K562 (cell line): Measurements from ENCODE around the gene HOXC4. TPM values are rescaled to one million over a fixed set of nuclear protein-coding genes. Genes with fewer than 3 reads are reported as not detected.
A peak's percentile ranks its signal among the peaks of the same experiment; 100 is the strongest.

Source experiments
- CXXC5 ChIP-seq: fragments of 250-450 bp; sonication (Bioruptor Pico); IDR thresholded peaks from 2 replicates; pipeline ENCODE4 v1.8.0; 2022; ENCODE audit warnings: inconsistent platforms, mild to moderate bottlenecking, moderate library complexity
- HDAC1 ChIP-seq, 2 experiments: fragments of 450-650 bp; IDR thresholded peaks; 2 replicates each; pipeline ENCODE4 v1.6.1; 2016 to 2017; ENCODE audit warnings: inconsistent platforms in 1 of 2, mild to moderate bottlenecking in 1 of 2, moderate library complexity in 1 of 2
- HNRNPK ChIP-seq: fragments of 200-400 bp; formaldehyde crosslinking; IDR thresholded peaks from one replicate; pipeline ENCODE4 v1.6.1; 2018; ENCODE audit warnings: mild to moderate bottlenecking, low read depth, low read length; ENCODE audit not compliant: poor library complexity, severe bottlenecking
- KLF16 ChIP-seq: IDR thresholded peaks from 2 replicates; pipeline ENCODE4 v1.6.1; 2016; ENCODE audit warnings: antibody characterized with exemption
- MIER1 ChIP-seq: fragments of 450-650 bp; IDR thresholded peaks from 2 replicates; pipeline ENCODE4 v1.6.1; 2016; ENCODE audit warnings: antibody characterized with exemption, mild to moderate bottlenecking, low read depth
- MYC ChIP-seq, 2 experiments: fragments of 250-450 bp in 1 of 2; sonication (Bioruptor Pico) in 1 of 2; IDR thresholded peaks; 2 replicates each; pipeline versions ENCODE4 v1.5.1 to v1.6.1; 2012 to 2021; ENCODE audit warnings: low read depth in 2 of 2, borderline replicate concordance in 1 of 2, improper control_type of control experiment in 1 of 2, low read length in 1 of 2, mild to moderate bottlenecking in 1 of 2, moderate library complexity in 1 of 2
- NCOA6 ChIP-seq: fragments of 450-650 bp; IDR thresholded peaks from 2 replicates; pipeline ENCODE4 v1.6.1; 2017; ENCODE audit warnings: mild to moderate bottlenecking
- OTX1 ChIP-seq: fragments of 450-650 bp; formaldehyde crosslinking; IDR thresholded peaks from 2 replicates; pipeline ENCODE4 v1.4.0; 2022; ENCODE audit warnings: mild to moderate bottlenecking
- RFX1 ChIP-seq: fragments of 450-650 bp; IDR thresholded peaks from 2 replicates; pipeline ENCODE4 v1.6.1; 2016; ENCODE audit warnings: mild to moderate bottlenecking, moderate library complexity
- SNIP1 ChIP-seq: fragments of 450-650 bp; IDR thresholded peaks from 2 replicates; pipeline ENCODE4 v1.7.1; 2017; ENCODE audit warnings: low read depth, mild to moderate bottlenecking
- STAT5B ChIP-seq: fragments of 250-450 bp; sonication (Bioruptor Pico); IDR thresholded peaks from 2 replicates; pipeline ENCODE4 v1.8.0; 2021; ENCODE audit warnings: mild to moderate bottlenecking, inconsistent platforms
- ZNF764 ChIP-seq: fragments of 250-450 bp; sonication (Bioruptor Pico); IDR thresholded peaks from 2 replicates; pipeline ENCODE4 v1.4.0; 2020; ENCODE audit warnings: low read depth, mild to moderate bottlenecking, moderate library complexity
- polyA plus RNA-seq, 8 experiments: library from polyadenylated mRNA; depleted of rRNA in 4 of 8; stranded (reverse) in 5 of 8; unstranded in 3 of 8; fragments of >200 nt; fragmentation: Nextera tagmentation in 2 of 8; fragmentation: Illumina TruSeq in 1 of 8; extraction: Ambion mirVana in 2 of 8; extraction: Trizol in 1 of 8; gene quantifications; 2 replicates each; pipeline versions ENCODE4 v1.2.1 to v1.2.3, GENCODE V29; 2011 to 2014; ENCODE audit warnings: inconsistent platforms in 1 of 8, missing spikeins in 1 of 8
- total RNA-seq, 7 experiments: library from RNA; depleted of rRNA in 6 of 7; stranded (reverse); fragments of >200 nt in 6 of 7; fragmentation: Illumina TruSeq in 2 of 7; extraction: Trizol in 2 of 7; gene quantifications; 2 replicates each; pipeline versions ENCODE4 v1.2.1 to v1.2.3, GENCODE V29; 2011 to 2021; ENCODE audit warnings: low replicate concordance in 1 of 7
- TF ChIP-seq, protein P1 (sequence below): fragments of 450-650 bp; IDR thresholded peaks from 2 replicates; pipeline ENCODE4 v1.6.1; 2016; ENCODE audit warnings: borderline replicate concordance
- TF ChIP-seq, protein P2 (sequence below): fragments of 250-450 bp; sonication (Bioruptor Pico); IDR thresholded peaks from 2 replicates; pipeline ENCODE4 v1.8.0; 2022; ENCODE audit warnings: inconsistent platforms
- TF ChIP-seq, protein P3 (sequence below): sonication (generic); formaldehyde crosslinking; IDR thresholded peaks from 2 replicates; pipeline ENCODE4 v1.8.0; 2022; ENCODE audit warnings: mild to moderate bottlenecking, missing genetic modification reagents, borderline replicate concordance
- TF ChIP-seq, protein P4 (sequence below): fragments of 450-650 bp; formaldehyde crosslinking; IDR thresholded peaks from 2 replicates; pipeline ENCODE4 v1.4.0; 2020; ENCODE audit warnings: mild to moderate bottlenecking
- TF ChIP-seq, protein P5 (sequence below), 2 experiments: IDR thresholded peaks in 1 of 2; conservative IDR thresholded peaks in 1 of 2; 2 replicates each; pipeline ENCODE4 v1.6.1; 2016; ENCODE audit warnings: low read depth in 2 of 2, mild to moderate bottlenecking in 1 of 2, missing compliant biosample characterization in 1 of 2, missing genetic modification characterization in 1 of 2, moderate library complexity in 1 of 2

Gene HOXC4
- total and polyA plus RNA-seq, 9 of the 15 experiments (the other 6 are each of a cell fraction or from before 2014, with no cell fraction given), result 0.06 to 1.5 (median 0.44) TPM; not detected in 1

DNA sequence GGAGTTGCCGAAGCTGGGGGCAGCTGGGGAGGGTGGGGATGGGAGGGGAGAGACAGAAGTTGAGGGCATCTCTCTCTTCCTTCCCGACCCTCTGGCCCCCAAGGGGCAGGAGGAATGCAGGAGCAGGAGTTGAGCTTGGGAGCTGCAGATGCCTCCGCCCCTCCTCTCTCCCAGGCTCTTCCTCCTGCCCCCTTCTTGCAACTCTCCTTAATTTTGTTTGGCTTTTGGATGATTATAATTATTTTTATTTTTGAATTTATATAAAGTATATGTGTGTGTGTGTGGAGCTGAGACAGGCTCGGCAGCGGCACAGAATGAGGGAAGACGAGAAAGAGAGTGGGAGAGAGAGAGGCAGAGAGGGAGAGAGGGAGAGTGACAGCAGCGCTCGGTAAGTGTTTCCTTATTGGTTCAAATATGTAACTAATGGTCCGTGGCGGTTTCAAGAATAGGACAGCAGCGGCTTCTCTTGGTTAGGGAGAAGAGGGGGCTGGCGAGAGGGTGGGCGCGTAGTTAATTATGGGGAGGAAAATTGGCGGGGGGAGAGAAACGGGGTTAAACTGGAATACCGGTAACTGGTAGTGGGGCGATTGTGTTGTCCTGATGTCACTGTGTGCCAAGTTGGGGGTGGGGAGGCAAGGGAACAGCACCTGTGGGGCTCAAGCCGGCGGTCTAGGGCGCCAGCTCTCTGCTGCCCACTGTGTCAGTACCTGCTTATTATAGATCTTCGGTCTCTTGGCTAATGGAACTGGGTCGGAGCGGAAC lies 36.4 kb upstream of the HOXC4 start (continued):
- TF ChIP-seq, protein P1, sequence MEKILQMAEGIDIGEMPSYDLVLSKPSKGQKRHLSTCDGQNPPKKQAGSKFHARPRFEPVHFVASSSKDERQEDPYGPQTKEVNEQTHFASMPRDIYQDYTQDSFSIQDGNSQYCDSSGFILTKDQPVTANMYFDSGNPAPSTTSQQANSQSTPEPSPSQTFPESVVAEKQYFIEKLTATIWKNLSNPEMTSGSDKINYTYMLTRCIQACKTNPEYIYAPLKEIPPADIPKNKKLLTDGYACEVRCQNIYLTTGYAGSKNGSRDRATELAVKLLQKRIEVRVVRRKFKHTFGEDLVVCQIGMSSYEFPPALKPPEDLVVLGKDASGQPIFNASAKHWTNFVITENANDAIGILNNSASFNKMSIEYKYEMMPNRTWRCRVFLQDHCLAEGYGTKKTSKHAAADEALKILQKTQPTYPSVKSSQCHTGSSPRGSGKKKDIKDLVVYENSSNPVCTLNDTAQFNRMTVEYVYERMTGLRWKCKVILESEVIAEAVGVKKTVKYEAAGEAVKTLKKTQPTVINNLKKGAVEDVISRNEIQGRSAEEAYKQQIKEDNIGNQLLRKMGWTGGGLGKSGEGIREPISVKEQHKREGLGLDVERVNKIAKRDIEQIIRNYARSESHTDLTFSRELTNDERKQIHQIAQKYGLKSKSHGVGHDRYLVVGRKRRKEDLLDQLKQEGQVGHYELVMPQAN, result no peak
- TF ChIP-seq SNIP1, result no peak
- TF ChIP-seq KLF16, result no peak
- TF ChIP-seq ZNF764 (CRISPR knock-in tag), result no peak
- no peak for TF ChIP-seq CXXC5
- TF ChIP-seq, protein P2, sequence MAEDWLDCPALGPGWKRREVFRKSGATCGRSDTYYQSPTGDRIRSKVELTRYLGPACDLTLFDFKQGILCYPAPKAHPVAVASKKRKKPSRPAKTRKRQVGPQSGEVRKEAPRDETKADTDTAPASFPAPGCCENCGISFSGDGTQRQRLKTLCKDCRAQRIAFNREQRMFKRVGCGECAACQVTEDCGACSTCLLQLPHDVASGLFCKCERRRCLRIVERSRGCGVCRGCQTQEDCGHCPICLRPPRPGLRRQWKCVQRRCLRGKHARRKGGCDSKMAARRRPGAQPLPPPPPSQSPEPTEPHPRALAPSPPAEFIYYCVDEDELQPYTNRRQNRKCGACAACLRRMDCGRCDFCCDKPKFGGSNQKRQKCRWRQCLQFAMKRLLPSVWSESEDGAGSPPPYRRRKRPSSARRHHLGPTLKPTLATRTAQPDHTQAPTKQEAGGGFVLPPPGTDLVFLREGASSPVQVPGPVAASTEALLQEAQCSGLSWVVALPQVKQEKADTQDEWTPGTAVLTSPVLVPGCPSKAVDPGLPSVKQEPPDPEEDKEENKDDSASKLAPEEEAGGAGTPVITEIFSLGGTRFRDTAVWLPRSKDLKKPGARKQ, result no peak
- 0 out of 4 replicates have a peak, but pooled peaks of 1 of the 2 experiments have one; percentile 36 for TF ChIP-seq HDAC1 (IDR thresholded peaks at IDR 0.05)
- no peak for TF ChIP-seq HNRNPK
- TF ChIP-seq, protein P3, sequence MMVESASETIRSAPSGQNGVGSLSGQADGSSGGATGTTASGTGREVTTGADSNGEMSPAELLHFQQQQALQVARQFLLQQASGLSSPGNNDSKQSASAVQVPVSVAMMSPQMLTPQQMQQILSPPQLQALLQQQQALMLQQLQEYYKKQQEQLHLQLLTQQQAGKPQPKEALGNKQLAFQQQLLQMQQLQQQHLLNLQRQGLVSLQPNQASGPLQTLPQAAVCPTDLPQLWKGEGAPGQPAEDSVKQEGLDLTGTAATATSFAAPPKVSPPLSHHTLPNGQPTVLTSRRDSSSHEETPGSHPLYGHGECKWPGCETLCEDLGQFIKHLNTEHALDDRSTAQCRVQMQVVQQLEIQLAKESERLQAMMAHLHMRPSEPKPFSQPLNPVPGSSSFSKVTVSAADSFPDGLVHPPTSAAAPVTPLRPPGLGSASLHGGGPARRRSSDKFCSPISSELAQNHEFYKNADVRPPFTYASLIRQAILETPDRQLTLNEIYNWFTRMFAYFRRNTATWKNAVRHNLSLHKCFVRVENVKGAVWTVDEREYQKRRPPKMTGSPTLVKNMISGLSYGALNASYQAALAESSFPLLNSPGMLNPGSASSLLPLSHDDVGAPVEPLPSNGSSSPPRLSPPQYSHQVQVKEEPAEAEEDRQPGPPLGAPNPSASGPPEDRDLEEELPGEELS (CRISPR knock-in tag), result no peak
- no peak for TF ChIP-seq RFX1
- TF ChIP-seq MIER1, result 0 out of 2 replicates have a peak, but pooled peaks have one; percentile 74
- no peak for TF ChIP-seq OTX1 (CRISPR knock-in tag)
- TF ChIP-seq, protein P4, sequence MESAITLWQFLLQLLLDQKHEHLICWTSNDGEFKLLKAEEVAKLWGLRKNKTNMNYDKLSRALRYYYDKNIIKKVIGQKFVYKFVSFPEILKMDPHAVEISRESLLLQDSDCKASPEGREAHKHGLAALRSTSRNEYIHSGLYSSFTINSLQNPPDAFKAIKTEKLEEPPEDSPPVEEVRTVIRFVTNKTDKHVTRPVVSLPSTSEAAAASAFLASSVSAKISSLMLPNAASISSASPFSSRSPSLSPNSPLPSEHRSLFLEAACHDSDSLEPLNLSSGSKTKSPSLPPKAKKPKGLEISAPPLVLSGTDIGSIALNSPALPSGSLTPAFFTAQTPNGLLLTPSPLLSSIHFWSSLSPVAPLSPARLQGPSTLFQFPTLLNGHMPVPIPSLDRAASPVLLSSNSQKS, result no peak
- TF ChIP-seq NCOA6, result no peak
- TF ChIP-seq STAT5B, result no peak
- TF ChIP-seq MYC (IDR thresholded peaks at IDR 0.05; ENCODE audit: low read depth, low read length), result 0 out of 2 replicates have a peak, but pooled peaks have one; percentile 8
- TF ChIP-seq MYC (CRISPR knock-in tag; IDR thresholded peaks at IDR 0.05; ENCODE audit: borderline replicate concordance, low read depth), result no peak
- TF ChIP-seq, protein P5, sequence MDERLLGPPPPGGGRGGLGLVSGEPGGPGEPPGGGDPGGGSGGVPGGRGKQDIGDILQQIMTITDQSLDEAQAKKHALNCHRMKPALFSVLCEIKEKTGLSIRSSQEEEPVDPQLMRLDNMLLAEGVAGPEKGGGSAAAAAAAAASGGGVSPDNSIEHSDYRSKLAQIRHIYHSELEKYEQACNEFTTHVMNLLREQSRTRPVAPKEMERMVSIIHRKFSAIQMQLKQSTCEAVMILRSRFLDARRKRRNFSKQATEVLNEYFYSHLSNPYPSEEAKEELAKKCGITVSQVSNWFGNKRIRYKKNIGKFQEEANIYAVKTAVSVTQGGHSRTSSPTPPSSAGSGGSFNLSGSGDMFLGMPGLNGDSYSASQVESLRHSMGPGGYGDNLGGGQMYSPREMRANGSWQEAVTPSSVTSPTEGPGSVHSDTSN (CRISPR knock-in tag; IDR thresholded peaks at IDR 0.05; ENCODE audit: low read depth), result no peak
- TF ChIP-seq, protein P5 (tag; conservative IDR thresholded peaks at IDR 0.05; ENCODE audit: low read depth), result peak; percentile 73
